ENCODE measurements around the gene ZNF582.

ZNF582 gene

DNA sequence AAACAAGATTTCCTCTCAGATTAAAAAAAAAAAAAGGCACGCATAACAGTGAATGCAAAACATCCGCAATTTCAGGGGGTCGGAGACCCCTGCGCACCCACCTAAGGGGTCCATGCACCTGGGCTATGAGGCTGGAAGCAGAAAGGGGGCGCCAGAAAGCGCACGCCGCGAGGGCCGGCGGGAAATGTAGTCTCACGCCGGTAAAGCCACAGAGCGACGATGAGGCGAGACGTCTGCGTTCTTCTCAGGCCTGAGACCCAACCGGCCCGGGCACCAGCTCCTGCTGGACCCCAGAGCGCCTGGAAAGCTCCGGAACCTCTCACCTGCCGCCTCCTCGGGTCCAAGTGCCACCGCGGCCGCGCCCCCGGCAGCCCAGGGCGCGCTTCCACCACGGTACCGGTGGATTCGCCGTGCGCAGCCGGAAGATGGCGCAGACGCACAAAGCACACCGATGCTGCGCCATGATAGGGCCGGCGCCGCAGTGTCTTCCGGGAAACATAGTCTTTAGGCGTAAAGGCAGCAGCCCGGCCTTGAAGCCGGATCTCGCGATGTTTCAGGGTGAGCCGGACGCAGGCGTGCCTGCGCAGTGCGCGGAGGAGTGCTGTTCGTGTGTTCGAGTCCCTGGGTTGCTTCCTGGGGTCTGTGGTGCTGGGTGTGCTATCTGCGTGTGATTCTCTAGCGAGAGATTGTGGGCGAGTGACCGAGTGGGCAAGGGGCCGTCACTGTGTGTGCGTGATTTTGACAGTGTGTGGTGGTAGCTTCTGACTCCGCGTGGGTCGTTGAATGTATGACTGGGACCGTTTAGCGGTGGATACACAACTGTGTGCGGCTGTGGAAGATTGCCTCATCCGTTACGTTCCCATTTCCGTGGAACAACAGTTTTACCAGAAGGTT is at the start of gene ZNF582:
Gene ZNF582 (minus strand): TSS at position 416 of the 894 bp plus-strand sequence. CDS start 1,782 bp downstream, outside the sequence.
- DNase-seq (ENCODE audit: low read depth in 3 of 3, low spot score in 1 of 3), result peak; percentile 74 to 81 (median 81)

DNA sequence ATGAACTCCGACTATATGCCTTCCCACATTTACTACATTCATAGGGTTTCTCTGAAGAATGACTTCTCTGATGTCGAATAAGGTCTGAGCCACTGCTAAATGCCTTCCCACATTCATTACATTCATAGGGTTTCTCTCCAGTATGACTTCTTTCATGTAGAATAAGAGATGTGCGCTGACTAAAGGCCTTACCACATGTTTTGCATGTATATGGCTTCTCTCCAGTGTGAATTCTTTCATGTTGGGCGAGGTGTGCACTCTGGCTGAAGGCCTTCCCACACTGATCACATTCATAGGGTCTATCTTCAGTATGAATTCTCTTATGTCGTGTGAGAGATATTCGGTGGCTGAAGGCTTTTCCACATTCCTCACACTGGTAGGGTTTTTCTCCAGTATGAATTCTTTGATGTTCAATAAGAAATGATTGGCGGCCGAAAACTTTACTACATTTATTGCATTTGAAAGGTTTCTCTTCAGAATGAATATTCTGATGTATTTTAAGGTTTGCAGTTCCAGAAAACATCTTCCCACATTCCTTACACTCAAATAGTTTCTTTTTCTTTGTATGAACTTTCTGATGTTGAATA is 48.0 kb upstream of the ZNF582 start:
- DNase-seq (ENCODE audit: low read depth in 3 of 3, low spot score in 1 of 3), result no peak

DNA sequence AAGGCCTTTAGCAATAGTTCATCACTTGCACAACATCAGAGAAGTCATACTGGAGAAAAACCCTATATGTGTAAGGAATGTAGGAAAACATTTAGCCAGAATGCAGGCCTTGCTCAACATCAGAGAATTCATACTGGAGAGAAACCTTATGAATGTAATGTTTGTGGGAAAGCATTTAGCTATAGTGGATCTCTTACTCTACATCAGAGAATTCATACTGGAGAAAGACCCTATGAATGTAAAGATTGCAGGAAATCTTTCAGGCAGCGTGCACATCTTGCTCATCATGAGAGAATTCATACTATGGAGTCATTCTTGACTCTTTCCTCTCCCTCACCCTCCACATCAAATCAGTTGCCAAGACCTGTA is 30.6 kb upstream of the ZNF582 start:
- no peak for DNase-seq (ENCODE audit: low read depth in 3 of 3, low spot score in 1 of 3)

- no peak for DNase-seq (ENCODE audit: low read depth in 3 of 3, low spot score in 1 of 3)
Observed at GRCh38 chr19:56423276-56423984, 30.1 kb upstream of the ZNF582 start.

DNA sequence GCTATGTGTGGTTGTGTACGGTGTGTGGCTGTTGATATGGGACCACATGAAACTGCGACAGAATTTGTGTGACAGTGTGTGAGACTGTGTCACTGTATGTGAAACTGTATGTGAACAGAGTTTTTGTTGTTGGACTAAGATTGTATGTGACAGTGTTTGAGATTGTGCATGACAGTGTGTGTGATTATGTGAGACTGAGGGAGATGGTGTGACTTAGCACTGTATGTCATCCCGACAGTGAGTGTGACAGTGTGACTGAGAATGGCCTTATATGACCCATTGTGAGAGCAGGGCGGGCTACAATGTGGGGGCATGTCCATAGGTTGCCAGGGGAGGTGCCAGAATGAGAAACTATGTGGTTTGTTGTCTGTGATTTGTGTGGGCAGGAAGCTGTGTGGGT is 11.7 kb upstream of the ZNF582 start:
- DNase-seq (ENCODE audit: low read depth in 3 of 3, low spot score in 1 of 3), result no peak

GRCh38 chr19:56404705-56405056 is 11.3 kb upstream of the ZNF582 start:
- no peak for DNase-seq (ENCODE audit: low read depth in 3 of 3, low spot score in 1 of 3)

DNA sequence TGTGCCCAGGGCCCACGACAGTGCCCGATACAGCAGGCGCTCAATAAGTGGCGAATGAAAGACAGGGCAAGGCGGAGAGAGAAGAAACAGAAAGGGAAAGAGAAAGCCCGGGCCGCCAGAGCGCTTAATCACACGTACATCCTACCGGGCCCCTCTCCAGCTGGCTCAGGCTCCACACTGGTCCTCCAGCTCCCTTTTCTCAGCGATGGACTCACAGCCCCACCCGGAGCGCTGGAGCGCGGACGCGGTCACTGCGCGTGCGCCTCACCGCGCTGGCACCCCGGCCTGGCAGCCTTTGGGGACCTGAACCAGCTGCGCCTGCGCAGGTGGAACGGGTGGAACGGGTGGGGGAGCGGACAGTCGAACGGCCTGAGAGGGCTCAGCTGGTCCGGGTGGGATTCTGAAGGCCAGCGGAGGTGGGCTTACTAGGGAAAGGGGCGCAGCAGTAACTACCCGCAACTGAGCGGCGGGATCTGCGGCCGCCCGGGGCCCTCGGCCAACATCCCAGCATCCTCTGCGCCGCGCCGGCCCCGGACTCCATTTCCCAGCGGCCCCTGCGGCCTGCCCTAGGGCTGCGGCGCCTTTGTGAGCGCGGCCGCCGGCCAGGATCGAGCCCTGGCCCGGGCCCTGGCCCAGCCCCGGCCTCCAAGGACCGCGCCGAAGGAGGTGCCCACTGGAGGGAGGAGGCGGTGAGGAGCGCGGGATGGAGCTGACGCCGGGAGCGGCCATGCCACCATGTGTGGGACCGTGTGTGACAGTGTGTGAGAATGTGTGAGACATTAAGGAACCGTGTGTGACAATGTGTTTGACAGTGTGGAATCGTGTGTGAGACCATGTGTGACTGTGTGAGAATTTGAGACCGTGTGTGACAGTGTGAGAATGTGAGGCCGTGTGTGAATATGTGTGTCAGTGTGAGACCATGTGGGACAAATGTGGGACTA is 10.7 kb upstream of the ZNF582 start, which contains the start of gene ZNF583:
Gene ZNF583 (plus strand): TSS at position 569 of the 941 bp plus-strand sequence. CDS start 2,783 bp downstream, outside the sequence.
- peak; percentile 75 to 82 (median 79) for DNase-seq (ENCODE audit: low read depth in 3 of 3, low spot score in 1 of 3)

DNA sequence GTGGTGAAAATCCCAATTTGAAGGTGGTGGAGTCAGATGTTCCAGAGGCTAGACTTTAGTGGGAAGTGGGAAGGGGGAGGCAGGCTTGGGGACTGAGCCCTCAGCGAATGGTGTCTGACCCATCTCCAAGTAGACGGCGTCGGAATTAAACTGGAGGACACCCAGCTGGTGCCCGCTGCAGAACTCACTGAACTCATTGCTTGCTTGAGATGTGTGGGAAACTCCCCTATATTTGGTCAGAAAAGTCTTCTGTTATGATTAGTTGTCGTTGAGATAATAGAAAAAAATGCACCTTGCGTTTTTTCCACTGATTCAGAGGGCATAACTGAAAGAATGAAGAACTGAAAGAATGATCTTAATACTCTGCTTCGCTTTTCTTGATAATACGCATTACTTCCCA is 9.9 kb upstream of the ZNF582 start:
- peak in 1 of 3 donors; percentile 7 for DNase-seq (ENCODE audit: low read depth in 3 of 3, low spot score in 1 of 3)

DNA sequence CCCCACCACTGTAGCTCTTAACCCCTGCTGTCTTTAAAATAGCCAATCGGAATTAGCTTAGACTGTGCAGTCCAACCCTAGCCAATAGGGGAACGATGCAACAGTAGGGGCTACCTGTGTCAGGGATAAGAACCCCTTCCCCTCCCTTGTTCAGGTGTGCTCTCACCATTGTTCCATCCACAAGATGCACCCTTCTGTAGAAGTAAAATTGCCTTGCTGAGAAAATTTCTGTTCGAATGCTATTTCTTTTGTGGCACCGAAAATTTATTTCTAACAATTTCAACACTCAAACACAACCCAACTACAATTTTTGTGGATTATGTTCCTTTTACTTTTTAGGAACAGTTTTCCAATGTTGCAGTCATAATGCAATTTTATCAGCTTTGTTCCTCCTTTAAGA is 7.2 kb upstream of the ZNF582 start:
- no peak for DNase-seq (ENCODE audit: low read depth in 3 of 3, low spot score in 1 of 3)

DNA sequence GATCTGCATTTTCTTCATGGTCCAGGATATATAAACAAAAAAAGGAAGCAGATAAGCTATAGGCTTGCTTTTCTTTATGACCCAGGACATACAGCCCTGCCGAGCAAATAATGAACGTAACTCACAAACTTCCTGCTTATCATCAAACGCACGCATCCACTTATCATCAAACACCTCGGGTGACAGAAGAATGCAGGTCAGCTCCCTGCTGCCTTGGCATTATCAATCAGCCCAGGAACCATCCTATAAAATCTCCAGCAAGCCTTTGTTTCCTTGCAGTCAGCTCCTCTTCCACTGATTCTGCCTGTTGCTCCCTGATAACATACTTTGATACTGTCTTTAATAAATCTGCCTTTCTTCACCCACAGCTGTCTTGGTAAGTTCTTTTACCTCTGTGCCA is 5.5 kb upstream of the ZNF582 start:
- DNase-seq (ENCODE audit: low read depth in 3 of 3, low spot score in 1 of 3), result no peak

DNA sequence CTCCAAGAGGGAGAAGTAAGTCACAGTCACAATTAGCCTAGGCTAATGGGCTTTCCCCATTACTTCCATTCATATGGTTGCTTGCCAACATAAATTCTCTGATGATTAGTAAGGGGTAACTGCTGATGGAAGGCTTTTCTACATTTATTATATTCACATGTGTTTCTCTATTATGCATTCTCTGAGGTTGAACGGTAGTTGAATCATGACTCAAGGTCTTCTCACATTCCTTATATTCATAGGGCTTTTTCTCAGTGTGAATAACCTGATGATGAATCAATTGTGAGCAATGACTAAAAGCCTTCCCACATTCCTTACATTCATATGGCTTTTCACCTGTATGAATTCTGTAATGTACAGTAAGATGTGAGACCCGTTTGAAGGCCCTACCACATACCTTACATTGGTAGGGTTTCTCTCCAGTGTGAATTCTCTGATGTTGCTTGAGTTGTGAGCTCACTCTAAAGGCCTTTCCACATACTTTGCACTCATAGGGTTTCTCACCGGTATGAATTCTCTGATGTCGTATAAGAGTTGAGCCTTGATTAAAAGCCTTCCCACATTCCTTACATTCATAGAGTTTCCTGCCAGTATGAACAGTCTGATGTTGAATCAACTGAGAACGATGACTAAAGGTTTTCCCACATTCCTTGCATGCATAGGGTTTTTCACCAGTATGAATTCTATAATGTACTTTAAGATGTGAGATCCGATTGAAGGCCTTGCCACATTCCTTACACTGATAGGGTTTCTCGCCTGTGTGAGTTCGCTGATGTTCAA is 9.3 kb downstream of the ZNF582 start:
- no peak for DNase-seq (ENCODE audit: low read depth in 3 of 3, low spot score in 1 of 3)

DNA sequence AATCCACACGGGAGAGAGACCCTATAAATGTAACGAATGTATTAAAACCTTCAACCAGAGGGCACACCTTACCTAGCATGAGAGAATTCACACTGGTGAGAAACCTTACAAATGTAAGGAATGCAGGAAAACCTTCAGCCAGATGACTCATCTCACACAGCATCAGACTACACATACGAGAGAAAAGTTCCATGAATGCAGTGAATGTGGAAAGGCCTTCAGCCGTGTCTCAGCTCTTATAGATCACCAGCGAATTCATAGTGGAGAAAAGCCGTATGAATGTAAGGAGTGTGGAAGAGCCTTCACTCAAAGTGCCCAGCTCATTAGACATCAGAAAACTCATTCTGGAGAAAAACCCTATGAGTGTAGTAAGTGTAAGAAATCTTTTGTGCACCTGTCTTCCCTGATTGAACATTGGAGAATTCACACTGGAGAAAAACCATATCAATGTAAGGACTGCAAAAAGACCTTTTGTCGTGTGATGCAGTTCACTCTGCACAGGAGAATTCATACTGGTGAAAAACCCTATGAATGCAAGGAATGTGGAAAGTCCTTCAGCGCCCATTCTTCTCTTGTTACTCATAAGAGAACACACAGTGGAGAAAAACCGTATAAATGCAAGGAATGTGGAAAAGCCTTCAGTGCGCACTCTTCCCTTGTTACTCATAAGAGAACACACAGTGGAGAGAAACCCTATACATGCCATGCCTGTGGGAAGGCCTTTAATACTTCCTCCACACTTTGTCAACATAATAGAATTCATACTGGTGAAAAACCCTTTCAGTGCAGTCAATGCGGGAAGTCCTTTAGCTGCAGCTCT is 16.0 kb downstream of the ZNF582 start:
- no peak for DNase-seq (ENCODE audit: low read depth in 3 of 3, low spot score in 1 of 3)

GRCh38 chr19:56372281-56372680 is 21.1 kb downstream of the ZNF582 start:
- DNase-seq (ENCODE audit: low read depth in 3 of 3, low spot score in 1 of 3), result no peak

DNA sequence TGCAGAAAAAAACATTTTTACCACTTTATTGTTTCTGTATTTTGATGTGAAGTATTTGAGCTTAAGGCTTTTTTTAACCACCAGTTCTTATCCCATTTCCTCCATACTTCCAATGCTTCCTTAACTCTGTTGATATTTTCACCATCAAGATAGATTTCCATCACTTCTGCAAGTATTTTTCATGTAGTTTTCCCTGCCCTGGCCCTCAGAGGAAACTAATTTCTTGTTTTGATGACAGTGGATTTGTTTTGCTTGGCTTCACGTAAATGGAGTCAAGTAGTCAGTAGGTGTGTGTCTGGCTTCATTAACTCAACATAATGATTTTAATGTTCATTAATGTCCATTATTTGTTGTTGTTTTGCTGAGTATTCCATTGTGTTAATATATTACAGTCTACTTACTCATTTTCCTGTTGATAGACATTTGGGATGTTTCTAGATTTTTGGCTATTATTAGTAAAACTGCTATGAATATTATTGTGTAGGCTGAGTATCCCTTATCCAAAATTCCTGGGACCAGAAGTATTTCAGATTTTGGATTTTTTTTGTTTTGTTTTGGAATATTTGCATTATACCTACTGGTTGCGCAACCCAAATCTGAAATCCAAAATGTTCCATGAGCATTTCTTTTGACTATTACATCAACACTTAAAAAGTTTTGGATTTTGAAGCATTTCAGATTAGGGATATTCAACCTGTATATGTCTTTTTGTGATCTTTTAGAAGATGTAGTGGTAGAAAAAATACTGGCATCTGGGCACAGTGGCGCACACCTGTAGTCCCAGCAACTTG is 23.3 kb downstream of the ZNF582 start:
- DNase-seq (ENCODE audit: low read depth in 3 of 3, low spot score in 1 of 3), result no peak

DNA sequence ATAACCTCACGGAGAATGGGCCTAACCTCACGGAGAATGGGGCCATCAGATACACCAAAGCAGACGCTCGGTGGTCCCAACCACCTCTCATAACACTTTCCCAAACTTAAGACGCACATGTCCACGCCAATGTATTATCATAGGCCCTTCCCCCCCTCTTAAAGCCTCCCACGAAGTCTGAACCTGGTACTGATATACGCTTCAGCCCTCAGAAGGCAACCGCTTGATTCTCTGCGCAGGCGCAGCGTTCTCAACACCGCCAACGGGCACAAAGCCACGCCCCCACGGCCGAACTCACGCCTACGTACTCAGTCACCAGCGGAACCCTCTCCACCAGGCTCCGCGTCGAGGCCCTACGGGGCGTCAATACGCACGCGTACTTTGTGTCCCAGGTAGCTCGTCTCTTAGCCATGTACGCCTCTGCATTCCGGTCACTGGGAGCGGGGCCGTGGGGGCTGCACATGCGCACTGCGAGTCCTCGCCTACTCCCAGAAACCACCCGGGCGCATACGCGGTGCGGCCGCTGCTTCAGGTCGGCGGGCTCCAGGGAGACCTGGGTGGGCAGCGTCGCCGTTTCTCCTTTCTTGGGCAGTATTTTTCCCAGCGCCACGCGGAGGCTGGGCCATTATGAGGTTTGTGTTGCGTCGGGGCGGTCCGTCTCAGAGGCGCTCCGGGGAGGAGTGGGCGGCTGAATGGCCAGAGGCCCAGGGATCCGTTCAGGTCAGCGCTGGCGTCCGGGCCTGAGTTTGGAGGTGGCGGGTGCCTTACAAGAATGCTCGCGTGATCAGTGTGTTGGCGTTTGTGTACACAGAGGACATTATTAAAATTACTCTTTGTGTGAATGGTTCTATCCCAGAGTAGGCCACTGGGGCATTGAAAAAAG is 25.3 kb downstream of the ZNF582 start:
- DNase-seq (ENCODE audit: low read depth in 3 of 3, low spot score in 1 of 3), result peak; percentile 34 to 63 (median 37)

DNA sequence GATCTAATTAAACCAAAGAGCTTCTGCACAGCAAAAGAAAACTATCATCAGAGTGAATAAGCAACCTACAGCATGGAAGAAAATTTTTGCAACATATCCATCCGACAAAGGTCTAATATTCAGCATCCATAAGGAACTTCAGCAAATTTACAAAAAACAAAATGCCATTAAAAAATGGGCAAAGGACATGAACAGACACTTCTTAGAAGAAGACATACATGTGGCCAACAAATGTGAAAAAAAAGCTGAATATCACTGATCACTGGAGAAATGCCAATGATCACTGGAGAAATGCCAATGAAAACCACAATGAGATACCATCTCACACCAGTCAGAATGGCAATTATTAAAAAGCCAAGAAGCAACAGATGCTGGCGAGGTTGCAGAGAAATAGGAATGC is 32.5 kb downstream of the ZNF582 start:
- DNase-seq (ENCODE audit: low read depth in 3 of 3, low spot score in 1 of 3), result no peak

GRCh38 chr19:56356944-56357343 is 36.4 kb downstream of the ZNF582 start:
- DNase-seq (ENCODE audit: low read depth in 3 of 3, low spot score in 1 of 3), result no peak
